Dermis lymphatic vessel endothelial cell (primary cell): ENCODE measurements around the gene TNMD. TPM values are rescaled to one million over a fixed set of nuclear protein-coding genes. Genes with fewer than 3 reads are reported as not detected.

ENCODE experiments used
- total RNA-seq: library from RNA; depleted of rRNA; stranded (reverse); fragments of >200 nt; gene quantifications from 2 replicates; pipeline ENCODE4 v1.2.1, GENCODE V29; 2014

The TNMD gene
- not detected in 2 replicates for total RNA-seq

GRCh38 chrX:100584611-100585010 lies at the start of gene TNMD:
TNMD (plus strand) TSS chrX:100584936; CDS start chrX:100585019, 83 bp downstream.

DNA sequence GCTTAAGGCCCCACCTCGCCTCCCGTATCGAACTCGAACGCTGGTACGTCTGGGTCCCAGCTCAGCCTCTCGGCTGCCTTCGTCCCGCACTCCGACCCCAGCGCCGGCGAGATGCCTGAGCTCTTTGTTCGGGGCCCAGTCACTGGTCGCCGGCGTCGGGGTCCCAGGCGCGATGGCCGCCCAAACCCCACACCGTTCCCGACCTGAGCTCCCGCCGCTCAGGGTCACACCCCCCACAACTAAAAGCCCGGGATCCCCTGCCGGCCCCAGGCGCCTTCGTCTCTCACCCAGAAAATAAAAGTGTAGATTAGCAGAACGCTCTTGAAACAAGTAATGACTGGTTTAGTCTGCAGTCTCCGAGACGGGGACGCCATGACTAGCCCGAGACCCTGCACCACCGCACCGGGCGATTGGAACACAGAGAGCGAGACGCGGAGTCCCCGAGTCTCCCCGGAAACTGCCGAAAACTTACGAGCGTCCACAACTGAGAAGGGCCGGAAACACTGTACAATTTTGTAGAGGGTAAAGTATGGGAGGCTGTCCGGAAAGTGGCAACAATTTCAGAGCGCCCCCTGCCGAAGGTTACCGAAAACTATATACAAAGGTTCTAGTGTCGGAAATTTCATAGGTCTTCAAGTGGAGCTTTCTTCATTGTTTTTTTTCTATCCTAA lies 51.7 kb downstream of the TNMD start, which contains the start of gene TSPAN6:
TSS of gene TSPAN6 (minus strand) at position 486 of the 671 bp plus-strand sequence. CDS start at position 374, 112 bp downstream.

GRCh38 chrX:100643956-100644860 lies 59.5 kb downstream of the TNMD start, which contains the start of gene SRPX2:
SRPX2 (plus strand) TSS chrX:100644199; CDS start chrX:100646323, 2,124 bp downstream.

Other genes with a start within 250 kb of the TNMD start
- under 0.01 and 0.17 TPM in 2 replicates for gene PCDH19, start 174.7 kb upstream of the TNMD start, total RNA-seq
- 56.8 and 127 TPM in 2 replicates for gene TSPAN6, start 51.9 kb downstream of the TNMD start, total RNA-seq
- gene SRPX2, start 59.3 kb downstream of the TNMD start, total RNA-seq, result 1.4 and 4.0 TPM in 2 replicates
- gene SYTL4, start 147.2 kb downstream of the TNMD start, total RNA-seq, result 23.9 and 26.8 TPM in 2 replicates
- gene CSTF2, start 235.5 kb downstream of the TNMD start, total RNA-seq, result 8.3 and 13.1 TPM in 2 replicates